Measurements from ENCODE around the gene RAD21L1. TPM values are rescaled to one million over a fixed set of nuclear protein-coding genes. Genes with fewer than 3 reads are reported as not detected.

RAD21L1 gene
- total RNA-seq, 1 donor from 2014 or later: 1.1 TPM

DNA sequence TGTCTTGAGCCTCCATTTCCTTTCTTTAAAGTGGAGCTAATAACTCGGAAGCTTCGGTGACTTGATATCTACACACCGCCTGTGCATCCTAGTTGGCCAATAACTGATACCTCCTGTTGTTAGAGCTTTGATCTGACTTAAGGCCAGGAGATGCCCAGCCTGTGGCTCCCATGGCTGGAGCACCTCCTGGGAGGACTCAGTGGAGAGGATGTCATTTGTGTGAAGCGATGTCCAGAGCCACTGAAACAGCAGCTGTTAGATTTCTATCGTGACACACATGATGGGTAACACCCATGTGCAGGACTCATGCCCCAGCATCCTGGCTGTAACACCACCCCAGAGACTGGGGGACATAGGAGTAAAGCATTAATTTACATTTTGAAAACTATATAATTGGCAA lies 72.3 kb downstream of the RAD21L1 start:
- no peaks in the 10 kb centered on the region for H3K9me3 Mint-ChIP-seq (ENCODE audit: unreplicated experiment)
- H3K27ac Mint-ChIP-seq (ENCODE audit: unreplicated experiment): no peak overlapping the region
- H3K4me3 Mint-ChIP-seq (ENCODE audit: unreplicated experiment): no peak overlapping the region
- no peak for DNase-seq (ENCODE audit: low spot score)
- H3K36me3 Mint-ChIP-seq (ENCODE audit: low read depth, unreplicated experiment): peaks cover 12% of the 10 kb centered on the region
- TF ChIP-seq CTCF (IDR thresholded peaks at IDR 0.05; ENCODE audit: unreplicated experiment): no peak
- H3K27me3 Mint-ChIP-seq (ENCODE audit: unreplicated experiment): no peaks in the 10 kb centered on the region
- H3K4me1 Mint-ChIP-seq (ENCODE audit: unreplicated experiment): peaks cover 9% of the 10 kb centered on the region

DNA sequence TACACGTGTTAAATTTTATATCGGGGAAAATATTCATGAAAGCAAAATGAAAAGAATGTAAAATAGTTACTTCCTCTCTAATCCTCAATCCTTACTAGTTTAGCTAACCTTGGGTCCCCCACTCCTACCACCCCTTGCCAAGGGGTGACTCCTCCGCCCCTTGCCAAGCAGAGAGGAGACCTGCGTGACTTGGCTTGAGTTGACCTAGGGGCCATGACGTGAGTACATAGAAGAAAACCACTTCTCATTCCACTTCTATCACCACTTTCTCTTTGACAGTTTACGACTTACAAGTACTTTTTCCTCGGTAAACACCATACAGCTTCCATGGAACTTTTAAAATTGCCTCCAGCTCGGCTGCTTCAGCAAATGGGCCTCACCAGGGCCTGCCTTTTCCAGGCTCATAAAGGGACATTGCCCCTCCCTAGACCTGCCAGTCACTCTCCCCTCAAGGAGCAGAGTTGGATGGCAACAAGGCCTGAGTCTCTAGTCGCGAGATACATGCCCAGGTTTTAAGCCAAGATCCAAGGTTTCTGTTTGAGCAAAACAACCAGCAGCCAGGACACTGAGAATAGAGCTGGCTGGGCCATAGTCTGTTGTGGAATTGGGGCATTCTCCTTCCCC lies 73.2 kb downstream of the RAD21L1 start:
- H3K9me3 Mint-ChIP-seq (ENCODE audit: unreplicated experiment): no peaks in the 10 kb centered on the region
- no peak for DNase-seq (ENCODE audit: low spot score)
- no peak for TF ChIP-seq CTCF (IDR thresholded peaks at IDR 0.05; ENCODE audit: unreplicated experiment)
- H3K27me3 Mint-ChIP-seq (ENCODE audit: unreplicated experiment): no peaks in the 10 kb centered on the region
- H3K4me3 Mint-ChIP-seq (ENCODE audit: unreplicated experiment): no peak overlapping the region
- H3K4me1 Mint-ChIP-seq (ENCODE audit: unreplicated experiment): peaks cover 9% of the 10 kb centered on the region
- H3K27ac Mint-ChIP-seq (ENCODE audit: unreplicated experiment): no peak overlapping the region
- peaks cover 18% of the 10 kb centered on the region for H3K36me3 Mint-ChIP-seq (ENCODE audit: low read depth, unreplicated experiment)

- TF ChIP-seq CTCF (IDR thresholded peaks at IDR 0.05; ENCODE audit: unreplicated experiment): peak; percentile 28
- peaks cover 9% of the 10 kb centered on the region for H3K4me1 Mint-ChIP-seq (ENCODE audit: unreplicated experiment)
- peaks cover under 1% of the 10 kb centered on the region for H3K27me3 Mint-ChIP-seq (ENCODE audit: unreplicated experiment)
- peaks cover 19% of the 10 kb centered on the region for H3K36me3 Mint-ChIP-seq (ENCODE audit: low read depth, unreplicated experiment)
- no peak overlapping the region for H3K27ac Mint-ChIP-seq (ENCODE audit: unreplicated experiment)
- DNase-seq (ENCODE audit: low spot score): peak; percentile 27
- no peaks in the 10 kb centered on the region for H3K9me3 Mint-ChIP-seq (ENCODE audit: unreplicated experiment)
- no peak overlapping the region for H3K4me3 Mint-ChIP-seq (ENCODE audit: unreplicated experiment)
Observed at GRCh38 chr20:1299522-1299921, 73.7 kb downstream of the RAD21L1 start.

GRCh38 chr20:1300083-1300840 lies 74.4 kb downstream of the RAD21L1 start:
- TF ChIP-seq CTCF (IDR thresholded peaks at IDR 0.05; ENCODE audit: unreplicated experiment): no peak
- H3K27ac Mint-ChIP-seq (ENCODE audit: unreplicated experiment): no peak overlapping the region
- H3K4me1 Mint-ChIP-seq (ENCODE audit: unreplicated experiment): peaks cover 9% of the 10 kb centered on the region
- H3K4me3 Mint-ChIP-seq (ENCODE audit: unreplicated experiment): no peak overlapping the region
- peaks cover 23% of the 10 kb centered on the region for H3K36me3 Mint-ChIP-seq (ENCODE audit: low read depth, unreplicated experiment)
- H3K9me3 Mint-ChIP-seq (ENCODE audit: unreplicated experiment): no peaks in the 10 kb centered on the region
- DNase-seq (ENCODE audit: low spot score): no peak
- H3K27me3 Mint-ChIP-seq (ENCODE audit: unreplicated experiment): peaks cover 2% of the 10 kb centered on the region

DNA sequence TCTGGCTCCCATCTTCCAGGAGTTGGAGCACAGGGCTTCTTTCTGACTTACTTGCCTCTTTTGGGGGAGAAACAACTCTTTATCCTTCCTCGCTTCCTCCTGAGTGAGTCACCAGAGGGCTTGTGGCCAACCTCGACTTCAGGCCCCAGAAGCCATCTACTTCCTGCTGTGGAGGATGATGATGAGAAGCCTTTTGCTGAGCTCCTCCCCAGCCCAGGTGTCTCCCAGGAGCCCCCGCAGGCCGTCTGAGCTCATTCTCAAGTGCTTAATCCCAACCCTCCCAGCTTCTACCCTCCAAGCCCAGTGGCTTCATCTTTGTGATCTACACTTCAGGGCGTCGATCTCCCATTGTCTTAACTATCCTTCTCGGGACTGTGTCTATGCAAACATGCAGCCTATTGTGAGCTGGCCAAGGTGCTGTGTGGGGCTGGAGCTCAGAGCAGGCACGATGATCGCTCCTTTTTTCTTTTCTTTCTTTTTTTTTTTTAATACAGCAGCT lies 75.2 kb downstream of the RAD21L1 start:
- Mint-ChIP-seq H3K27ac (ENCODE audit: unreplicated experiment) (no peak overlapping the region), H3K4me3 (ENCODE audit: unreplicated experiment) (peak overlapping the region; percentile 59), H3K36me3 (ENCODE audit: low read depth, unreplicated experiment) (peaks cover 26% of the 10 kb centered on the region), H3K4me1 (ENCODE audit: unreplicated experiment) (peaks cover 9% of the 10 kb centered on the region), H3K9me3 (ENCODE audit: unreplicated experiment) (no peaks in the 10 kb centered on the region), H3K27me3 (ENCODE audit: unreplicated experiment) (peaks cover 2% of the 10 kb centered on the region)
- DNase-seq (ENCODE audit: low spot score): no peak
- no peak for TF ChIP-seq CTCF (IDR thresholded peaks at IDR 0.05; ENCODE audit: unreplicated experiment)

All from endothelial cell (in vitro differentiated cells).